Stimulated activated CD8-positive, alpha-beta memory T cell treated with anti-CD3 and anti-CD28 coated beads, Interleukin-4, amount 100 ng/mL, for 1 hour (primary cell): ENCODE data around the gene CLEC16A.

Experiments used
- DNase-seq, 2 donors: peaks; one replicate each; pipeline ENCODE4 v3.0.0-alpha.2; 2020; ENCODE audit warnings: low read depth in 2 of 2, low spot score in 1 of 2

Gene CLEC16A

GRCh38 chr16:11114366-11115164, 170.2 kb downstream of the CLEC16A start:
- no peak for DNase-seq

- DNase-seq = no peak
Measured at GRCh38 chr16:11117576-11118211, 173.3 kb downstream of the CLEC16A start.

GRCh38 chr16:11118479-11118878, 174.1 kb downstream of the CLEC16A start:
- DNase-seq = no peak

- no peak for DNase-seq
Measured at GRCh38 chr16:11121083-11121608, 176.8 kb downstream of the CLEC16A start.

GRCh38 chr16:11121914-11122692, 177.7 kb downstream of the CLEC16A start:
- DNase-seq = no peak

- DNase-seq = no peak
Measured at GRCh38 chr16:11123666-11124065, 179.3 kb downstream of the CLEC16A start.

- DNase-seq = no peak
Measured at GRCh38 chr16:11125936-11126335, 181.6 kb downstream of the CLEC16A start.

- no peak for DNase-seq
Measured at GRCh38 chr16:11126399-11127054, 182.2 kb downstream of the CLEC16A start.

- no peak for DNase-seq
Measured at GRCh38 chr16:11127610-11128195, 183.3 kb downstream of the CLEC16A start.

- no peak for DNase-seq
Measured at GRCh38 chr16:11128211-11129141, 184.1 kb downstream of the CLEC16A start.

- no peak for DNase-seq
Measured at GRCh38 chr16:11129378-11129781, 185.0 kb downstream of the CLEC16A start.

GRCh38 chr16:11130978-11131665, 186.8 kb downstream of the CLEC16A start:
- DNase-seq = no peak

GRCh38 chr16:11131706-11132105, 187.3 kb downstream of the CLEC16A start:
- DNase-seq = no peak

GRCh38 chr16:11133344-11133943, 189.1 kb downstream of the CLEC16A start:
- no peak for DNase-seq

GRCh38 chr16:11134722-11135463, 190.5 kb downstream of the CLEC16A start:
- no peak for DNase-seq

GRCh38 chr16:11135464-11135973, 191.2 kb downstream of the CLEC16A start:
- DNase-seq = no peak

- DNase-seq = no peak
Measured at GRCh38 chr16:11136600-11136999, 192.2 kb downstream of the CLEC16A start.
